Limb (tissue), 2 donors: Measurements from ENCODE around the gene CHMP4A.
"Not testable (repeated sequence)": the region's sequence is repeated elsewhere in the genome, so short reads cannot be mapped to it uniquely, and the experiment has no call there.

Experiments
- DNase-seq, 2 donors: peaks; one replicate each; pipeline ENCODE4 v3.0.0-alpha.2; 2016; ENCODE audit errors: extremely low spot score in 2 of 2

The CHMP4A gene

GRCh38 chr14:24247422-24247821, 34.1 kb upstream of the CHMP4A start:
- no peak for DNase-seq

DNA sequence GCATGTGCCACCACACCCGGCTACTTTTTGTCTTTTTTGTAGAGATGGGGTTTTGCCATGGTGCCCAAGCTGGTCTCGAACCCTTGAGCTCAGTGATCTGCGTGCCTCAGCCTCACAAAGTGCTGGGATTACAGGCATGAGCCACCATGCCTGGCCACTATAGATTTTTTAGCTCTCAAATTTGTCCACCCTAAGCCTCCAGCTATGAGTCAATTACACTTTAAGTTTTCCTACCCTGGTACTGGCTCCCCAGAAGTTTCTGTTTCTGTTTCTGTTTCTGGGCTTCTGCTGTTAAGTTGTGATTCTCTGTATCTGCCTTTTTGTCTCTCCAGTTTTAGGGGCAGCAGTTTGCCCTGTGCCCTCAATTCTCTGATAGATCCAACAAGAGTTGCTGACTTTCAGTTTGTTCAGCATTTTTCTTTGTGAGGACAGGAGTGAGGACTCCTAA, 33.5 kb upstream of the CHMP4A start:
- no peak for DNase-seq

DNA sequence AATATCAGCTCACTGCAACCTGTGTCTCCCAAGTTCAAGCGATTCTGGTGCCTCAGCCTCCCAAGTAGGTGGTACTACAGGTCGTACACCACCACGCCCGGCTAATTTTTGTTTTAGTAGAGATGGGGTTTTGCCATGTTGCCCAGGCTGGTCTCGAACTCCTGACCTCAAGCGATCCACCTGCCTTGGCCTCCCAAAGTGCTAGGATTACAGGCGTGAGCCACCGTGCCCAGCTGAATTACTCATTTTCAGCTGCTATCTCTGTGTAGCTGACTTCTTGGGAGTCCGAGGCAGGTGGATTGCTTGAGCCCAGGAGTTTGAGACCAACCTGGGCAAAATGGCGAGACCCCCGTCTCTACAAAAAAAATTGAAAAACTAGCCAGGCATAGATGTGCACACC, 32.1 kb upstream of the CHMP4A start:
- DNase-seq = not testable (repeated sequence)

DNA sequence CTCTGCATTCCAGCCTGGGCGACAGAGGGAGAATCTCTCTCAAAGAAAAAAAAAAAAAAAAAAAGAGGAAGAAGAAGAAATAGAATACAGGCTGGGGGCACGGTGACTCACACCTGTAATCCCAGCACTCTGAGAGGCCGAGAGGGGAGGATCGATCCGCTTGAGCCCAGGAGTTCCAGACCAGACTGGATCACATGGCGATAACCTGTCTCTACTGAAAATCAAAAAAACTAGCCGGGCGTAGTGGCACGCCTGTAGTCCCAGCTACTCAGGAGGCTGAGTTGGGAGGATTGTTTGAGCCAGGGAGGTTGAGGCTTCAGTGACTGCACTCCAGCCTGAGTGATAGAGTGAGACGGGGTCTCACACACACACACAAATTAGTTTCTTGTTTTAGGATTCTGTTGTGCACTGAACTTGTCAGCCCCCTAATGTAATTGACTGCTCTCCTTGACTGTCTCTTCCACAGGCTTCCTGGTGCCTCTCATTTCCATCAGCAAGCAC, 30.1 kb upstream of the CHMP4A start:
- DNase-seq = no peak

GRCh38 chr14:24241829-24242443, 28.6 kb upstream of the CHMP4A start:
- DNase-seq = peak; percentile 95 to 96

DNA sequence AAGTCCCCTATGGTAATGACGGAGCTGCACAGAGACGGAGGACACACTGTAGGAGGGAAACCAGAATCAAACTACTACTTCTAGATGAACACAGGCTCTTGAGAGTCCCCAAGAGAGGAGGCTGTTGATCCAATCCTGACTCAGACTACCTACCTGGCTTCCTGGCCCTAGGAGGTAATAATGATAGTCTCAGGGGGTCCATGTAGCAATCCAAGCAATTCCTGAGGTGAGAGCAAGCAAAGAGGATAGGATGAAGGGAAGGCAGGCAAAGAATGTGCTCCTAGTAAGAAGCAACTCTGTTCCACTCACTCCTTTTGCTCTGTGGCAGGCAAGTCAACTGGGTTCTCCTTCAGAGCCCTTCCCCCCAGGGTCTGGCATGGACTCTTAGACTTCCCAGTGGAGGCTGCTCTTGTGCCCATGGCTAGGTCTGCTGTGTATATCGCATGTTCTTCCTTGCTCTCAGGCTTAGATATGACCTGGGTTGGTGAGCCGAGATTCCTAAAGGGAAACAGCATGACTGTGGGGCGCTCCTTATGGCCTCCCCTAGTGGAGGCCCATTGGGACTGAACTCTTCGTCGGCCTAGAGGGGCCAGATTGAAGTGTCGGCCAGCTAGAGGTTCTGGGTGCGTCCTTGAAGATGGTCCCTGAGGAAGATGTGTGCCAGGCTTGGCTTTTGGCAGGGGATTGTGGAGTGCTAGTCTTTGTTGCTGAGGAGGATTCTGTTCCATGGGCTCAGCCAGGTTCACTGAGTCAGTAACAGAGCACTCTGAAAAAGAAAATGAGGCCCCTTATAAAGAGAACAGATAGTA, 27.0 kb upstream of the CHMP4A start:
- DNase-seq = no peak

GRCh38 chr14:24238527-24239037, 25.3 kb upstream of the CHMP4A start:
- DNase-seq = no peak

DNA sequence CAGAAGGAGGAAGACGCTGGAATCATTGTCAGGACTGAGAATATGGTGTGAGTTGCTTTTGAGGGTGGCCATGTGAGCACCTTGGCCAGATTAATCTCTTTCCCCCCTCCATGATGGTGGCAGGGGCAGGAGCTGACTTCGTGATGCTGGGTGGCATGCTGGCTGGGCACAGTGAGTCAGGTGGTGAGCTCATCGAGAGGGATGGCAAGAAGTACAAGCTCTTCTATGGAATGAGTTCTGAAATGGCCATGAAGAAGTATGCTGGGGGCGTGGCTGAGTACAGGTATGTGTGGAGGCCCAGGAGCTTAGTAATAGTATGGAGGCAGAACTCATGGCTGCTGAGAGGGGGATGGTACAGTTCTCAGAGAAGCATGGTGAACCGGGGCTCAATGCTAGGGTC, 24.8 kb upstream of the CHMP4A start:
- DNase-seq = no peak

- DNase-seq = no peak
Observed at GRCh38 chr14:24237463-24237955, 24.2 kb upstream of the CHMP4A start.

DNA sequence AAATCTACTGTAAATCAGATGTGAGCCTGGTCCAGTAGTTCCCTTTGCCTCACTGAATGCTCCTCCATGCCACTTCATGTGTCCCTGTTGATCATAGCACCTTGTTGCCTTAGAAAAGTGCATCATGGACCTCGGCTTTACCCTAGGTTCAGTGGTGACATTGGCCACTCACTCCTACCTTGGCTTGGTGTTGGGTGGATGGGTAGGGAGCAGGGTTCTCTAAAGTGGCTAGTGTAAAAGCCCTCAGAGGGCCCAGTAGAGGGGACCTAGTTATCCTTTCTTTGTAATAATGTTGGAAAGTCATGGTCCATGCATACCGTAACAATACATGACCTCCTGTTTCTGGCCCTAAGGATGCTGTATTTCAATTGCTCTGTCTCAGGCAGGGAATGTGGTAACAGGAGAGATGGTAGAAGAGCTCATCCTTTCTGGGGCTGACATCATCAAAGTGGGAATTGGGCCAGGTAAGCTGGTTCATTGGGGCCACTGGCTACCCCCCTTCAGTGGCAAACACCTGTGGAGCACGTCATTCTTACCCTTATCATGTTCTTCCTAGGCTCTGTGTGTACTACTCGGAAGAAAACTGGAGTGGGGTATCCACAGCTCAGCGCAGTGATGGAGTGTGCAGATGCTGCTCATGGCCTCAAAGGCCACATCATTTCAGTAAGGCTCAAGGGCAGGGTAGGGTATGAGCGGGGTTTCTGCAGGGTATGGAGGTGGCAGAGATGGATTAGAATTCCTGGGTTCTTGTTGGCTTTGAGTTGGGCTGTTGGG, 23.6 kb upstream of the CHMP4A start:
- no peak for DNase-seq

DNA sequence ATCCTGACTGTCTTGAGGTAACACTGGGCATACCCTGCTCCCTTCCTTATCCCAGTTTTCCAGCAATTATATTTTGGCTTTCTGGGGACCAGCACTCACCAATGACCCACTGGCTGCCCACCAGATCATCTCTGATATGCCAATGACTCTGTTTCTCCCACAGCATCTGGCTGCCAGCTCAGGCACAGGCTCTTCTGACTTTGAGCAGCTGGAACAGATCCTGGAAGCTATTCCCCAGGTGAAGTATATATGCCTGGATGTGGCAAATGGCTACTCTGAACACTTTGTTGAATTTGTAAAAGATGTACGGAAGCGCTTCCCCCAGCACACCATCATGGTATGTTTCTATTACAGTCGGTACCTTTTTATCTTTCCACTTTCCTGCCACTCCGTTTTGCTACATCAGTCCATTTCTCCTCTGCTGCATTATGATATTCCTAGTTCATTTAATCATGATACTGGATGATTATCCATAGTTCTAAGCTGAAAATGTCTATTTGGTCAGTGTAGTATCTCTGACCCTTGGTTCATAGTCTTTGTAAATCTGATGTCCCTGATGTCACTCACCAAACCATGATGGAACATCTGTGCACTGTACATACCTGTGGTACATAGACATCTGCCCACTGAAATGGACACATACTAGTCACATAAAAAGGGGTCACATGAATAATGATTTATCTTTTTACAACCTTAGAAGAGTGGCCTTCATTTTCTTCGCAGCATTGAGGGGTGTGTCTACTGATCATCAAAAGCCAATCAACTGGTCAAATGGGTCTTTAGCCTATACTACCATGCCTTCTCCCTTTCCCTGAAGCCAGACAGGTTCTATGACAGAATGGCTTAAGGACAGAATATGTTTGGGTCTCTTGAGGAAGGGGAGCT, 22.8 kb upstream of the CHMP4A start:
- no peak for DNase-seq

DNA sequence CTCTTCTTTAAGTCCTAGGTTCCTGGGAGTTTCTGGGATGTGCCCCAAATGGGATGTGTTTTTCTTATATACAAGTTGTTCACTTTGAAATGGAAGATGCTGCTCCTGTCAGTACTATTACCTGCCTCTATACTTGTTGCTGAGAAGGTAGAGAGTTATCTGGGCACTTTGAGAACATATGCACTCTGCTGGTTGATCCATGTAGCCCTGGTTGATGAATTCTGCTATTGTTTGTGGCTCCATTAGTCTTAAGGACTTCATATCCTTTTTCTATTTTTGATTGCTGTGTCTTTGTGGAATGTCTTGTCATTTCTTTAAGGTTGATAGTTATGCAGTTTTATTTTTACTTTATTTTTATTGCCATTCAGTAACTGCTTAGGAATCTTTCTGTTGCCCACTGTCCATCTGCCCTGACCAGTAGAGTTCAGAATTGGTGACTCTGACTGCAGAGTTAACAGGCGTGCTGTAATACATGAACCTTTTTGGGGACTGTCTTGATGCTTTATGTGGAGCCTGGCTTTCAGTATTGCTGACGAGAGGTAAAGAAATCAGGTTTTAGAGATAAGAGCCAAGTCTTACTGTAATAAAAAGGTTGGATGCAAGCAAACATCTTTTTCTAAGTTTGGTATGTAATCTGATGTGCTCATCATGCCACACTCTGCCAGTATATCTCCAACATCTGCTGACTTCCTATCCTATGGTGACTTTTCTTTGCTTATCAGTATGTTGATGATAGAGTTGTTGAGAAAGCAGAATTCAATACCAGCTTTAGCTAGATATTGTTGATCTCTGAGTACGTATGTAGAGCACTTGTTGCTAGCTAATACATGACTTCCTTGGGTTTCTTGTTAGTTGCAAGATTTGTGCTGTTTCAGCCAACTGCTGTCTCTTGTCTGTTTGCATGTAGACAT, 21.1 kb upstream of the CHMP4A start:
- DNase-seq = no peak

DNA sequence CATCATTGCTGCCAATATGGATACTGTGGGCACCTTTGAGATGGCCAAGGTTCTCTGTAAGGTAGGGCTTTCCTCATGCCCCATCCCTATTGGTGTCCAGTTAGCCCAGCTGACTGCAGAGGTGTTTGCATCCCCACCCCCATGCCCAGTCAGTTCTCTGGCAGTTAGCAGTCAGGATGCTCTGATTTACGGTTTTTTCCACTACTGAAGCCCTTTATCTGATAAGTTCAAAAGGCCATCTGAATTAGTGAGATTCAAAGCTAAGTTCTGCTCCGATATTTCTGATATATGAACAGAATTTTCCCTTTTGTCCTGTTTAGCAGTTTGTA, 20.2 kb upstream of the CHMP4A start:
- no peak for DNase-seq

DNA sequence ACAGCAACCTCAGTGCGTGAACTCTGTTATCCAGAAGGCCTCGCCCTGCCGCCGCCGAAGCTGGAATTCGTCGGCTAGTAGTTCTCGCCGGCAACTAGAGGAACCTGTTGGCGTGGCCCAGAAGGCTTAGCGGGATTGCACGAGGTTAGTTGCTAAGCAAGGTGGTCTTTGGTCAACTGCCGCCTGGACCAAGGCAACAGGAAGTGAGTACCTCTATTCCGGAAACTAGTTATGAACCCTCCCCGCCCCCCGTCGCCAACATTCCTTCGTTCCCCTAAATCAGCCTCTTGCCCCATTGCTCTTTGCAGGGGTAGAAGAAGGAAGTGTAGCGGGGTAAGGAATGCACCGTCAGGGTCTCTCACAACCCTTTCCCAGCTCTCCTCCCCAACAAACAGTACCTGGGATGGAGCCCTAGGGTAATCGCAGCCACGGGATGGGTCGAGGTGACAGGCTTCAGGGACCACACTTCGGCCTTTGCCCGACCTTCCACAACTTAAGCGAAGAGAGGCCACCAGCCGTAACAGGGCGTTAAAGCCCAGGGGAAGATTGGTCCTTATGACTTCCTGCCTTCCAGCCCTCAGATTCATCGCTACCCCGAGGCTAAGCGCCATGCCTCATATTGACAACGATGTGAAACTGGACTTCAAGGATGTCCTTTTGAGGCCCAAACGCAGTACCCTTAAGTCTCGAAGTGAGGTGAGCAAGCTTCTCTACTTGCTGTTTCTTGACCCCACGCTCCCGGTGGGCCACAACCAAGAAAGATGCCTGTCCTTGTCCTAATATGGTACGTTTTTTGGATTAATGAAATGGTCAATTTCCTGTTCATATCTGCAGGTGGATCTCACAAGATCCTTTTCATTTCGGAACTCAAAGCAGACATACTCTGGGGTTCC, 19.6 kb upstream of the CHMP4A start, which contains the start of gene GMPR2:
Gene GMPR2 (plus strand): TSS at position 285 of the 893 bp plus-strand sequence. CDS start 325 bp downstream, at position 610.
- no peak for DNase-seq

DNA sequence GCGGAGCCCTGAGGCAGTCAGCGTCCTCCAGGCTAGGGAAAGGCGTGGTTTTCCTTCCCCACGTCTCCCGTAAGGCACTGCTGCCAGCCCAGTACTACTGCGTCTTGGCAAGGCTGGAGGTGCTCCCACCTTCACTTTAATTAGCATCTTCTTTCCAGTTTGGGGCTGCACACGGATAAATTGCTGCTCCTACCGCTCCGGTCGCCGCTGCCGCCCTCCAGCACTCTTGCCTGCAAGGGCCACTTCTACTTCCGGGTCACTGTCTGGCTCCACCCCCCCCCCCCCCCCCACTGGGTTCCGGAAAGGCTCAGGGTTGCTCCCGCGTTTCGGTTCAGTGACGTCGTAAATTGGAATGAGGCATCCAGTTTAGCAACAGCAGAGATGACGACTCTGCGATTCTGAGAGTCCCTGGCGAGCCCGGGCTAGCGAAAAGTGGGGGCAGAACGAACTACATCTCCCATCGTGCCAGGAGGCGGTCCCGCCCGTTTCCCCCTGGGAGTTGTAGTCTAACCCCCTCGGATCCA, 18.9 kb upstream of the CHMP4A start, which contains the start of gene NEDD8:
Gene NEDD8 (minus strand): TSS at position 247 of the 524 bp plus-strand sequence. CDS start 100 bp downstream, at position 147.
- peak; percentile 91 to 96 for DNase-seq

DNA sequence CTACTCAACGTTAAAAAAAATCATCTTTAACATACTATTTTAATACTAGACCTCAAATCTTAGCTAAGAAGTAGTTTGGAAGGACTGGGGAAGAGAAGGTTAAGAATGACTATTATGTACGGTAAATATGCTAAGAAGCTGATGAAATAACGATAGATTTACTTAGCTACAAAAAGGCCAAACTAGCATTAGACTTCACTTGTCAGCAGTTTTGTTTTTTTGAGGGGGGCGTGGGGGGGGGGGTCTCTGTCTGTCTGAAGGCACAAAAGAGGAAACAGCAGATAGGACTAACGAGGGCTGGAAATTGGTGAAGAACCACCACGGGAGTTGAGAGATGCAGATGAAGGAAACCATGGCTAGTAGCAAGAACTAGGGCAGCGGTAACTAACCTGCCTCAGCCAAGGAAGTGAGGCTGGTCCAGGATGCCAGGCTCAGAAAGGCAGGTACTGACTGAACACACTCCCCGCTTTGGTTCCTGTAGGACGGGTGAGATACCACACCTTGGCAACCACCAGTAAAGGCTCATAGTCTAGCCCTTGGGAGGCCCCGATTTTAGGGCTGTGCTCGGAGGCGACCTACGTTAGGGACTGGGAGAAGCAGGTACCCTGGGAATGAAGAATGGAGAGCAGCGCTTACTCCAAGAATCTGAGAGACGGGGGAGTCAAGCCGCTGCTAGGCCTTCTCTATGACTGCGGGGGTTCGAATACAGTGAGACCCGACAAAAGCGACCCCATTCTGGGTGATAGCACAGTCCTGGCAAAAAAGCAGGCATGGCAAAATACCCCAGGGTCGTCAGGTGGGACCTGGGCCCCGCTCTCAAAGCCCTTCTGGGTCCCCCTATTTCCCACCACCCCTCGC, 18.2 kb upstream of the CHMP4A start:
- DNase-seq = peak in 1 of 2 donors; percentile 42

DNA sequence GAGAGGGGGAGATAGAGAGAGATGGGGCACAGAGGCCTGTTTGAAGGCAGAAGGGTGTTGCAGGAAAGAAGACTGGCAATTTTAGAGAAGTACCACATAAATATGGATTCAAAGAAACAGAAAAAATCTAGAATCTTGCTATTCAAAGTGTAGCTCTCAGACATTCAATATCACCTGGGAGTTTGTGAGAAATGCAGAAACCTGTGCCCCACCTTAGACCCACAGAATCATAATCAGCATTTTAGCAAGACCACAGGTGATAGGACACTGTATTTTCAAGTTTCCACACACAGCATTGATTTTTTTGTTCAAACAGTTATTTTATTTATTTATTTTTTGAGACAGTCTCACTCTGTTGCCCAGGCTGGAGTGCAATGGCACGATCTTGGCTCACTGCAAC, 15.6 kb upstream of the CHMP4A start:
- no peak for DNase-seq
